IPS-NIHi7 (cell line): Measurements from ENCODE around the gene PRKAG2.
"Not testable (repeated sequence)": the region's sequence is repeated elsewhere in the genome, so short reads cannot be mapped to it uniquely, and the experiment has no call there.

Source experiments
- DNase-seq: peaks from one replicate; pipeline ENCODE4 v3.0.0; 2012; ENCODE audit warnings: mixed read lengths; ENCODE audit errors: extremely low spot score

The PRKAG2 gene

GRCh38 chr7:151785681-151785965 lies 91.3 kb downstream of the PRKAG2 start:
- no peak for DNase-seq

DNA sequence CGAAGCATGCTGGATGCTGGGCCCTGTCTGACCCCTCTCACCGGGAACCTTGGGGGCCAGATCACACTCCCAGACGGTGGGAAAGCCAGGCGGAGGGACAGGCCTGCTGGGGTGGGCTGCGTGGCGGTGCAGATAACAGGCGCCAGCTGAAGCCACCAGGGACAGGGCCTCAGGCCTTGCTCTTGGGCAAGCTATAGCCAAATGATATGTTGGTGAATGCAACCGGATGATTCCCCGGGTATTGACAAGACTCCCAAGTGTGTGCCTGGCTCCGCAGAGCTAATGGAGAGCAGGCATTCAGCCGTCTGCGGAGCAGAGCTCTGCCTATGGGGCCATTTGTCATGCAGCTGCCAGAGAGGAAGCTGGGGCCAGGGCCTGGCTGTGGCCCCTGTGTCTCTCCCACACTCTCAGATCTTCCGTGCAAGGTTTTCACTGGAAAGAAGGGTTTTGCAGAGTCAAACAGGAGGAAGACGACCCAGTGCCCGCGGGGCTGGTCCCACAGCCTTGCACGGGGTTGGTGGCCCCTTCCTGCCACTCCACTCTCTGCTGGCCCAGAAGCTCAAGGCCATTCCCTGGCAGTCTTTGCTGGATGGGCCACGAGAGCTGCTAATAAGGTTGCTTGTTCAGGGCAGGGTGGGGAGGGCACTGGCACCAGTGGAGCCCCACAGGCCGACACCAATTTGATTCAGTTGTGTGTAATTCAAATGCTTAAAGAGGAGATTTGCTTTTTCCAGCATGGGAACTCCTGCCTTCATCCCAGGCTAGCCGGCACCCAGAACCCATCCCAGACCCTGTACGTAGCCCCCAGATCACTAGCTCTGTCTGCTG lies 91.8 kb downstream of the PRKAG2 start:
- DNase-seq: no peak

DNA sequence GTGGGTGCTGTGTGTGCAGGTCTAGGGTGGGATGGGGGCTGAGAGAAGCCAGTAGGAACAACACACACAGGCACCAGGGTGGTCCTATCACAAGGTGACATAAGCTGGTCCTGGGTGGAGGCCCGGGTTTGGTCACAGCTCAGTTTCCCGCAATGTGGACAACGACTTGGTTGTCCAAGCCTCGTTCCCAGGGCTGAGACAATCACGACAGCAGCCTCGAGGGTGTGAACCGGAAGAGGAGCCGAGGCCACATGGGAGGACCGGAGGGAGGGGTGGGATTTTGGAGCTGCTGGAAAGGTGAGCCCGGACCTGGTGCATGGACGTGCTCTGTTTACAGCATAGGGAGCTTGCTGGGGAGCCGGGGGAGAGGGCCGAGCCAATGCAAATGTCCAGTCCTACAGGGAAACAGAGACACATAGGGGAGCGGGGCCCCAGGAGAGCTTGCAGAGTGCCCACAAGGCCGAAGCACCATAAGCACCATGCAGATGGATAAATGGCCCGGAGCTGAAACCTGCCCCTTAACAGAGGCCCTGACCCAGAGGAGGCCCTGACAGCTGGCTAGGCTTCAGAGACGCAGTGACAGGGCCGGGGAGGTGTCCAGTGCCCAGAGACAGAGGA lies 92.8 kb downstream of the PRKAG2 start:
- DNase-seq: no peak

DNA sequence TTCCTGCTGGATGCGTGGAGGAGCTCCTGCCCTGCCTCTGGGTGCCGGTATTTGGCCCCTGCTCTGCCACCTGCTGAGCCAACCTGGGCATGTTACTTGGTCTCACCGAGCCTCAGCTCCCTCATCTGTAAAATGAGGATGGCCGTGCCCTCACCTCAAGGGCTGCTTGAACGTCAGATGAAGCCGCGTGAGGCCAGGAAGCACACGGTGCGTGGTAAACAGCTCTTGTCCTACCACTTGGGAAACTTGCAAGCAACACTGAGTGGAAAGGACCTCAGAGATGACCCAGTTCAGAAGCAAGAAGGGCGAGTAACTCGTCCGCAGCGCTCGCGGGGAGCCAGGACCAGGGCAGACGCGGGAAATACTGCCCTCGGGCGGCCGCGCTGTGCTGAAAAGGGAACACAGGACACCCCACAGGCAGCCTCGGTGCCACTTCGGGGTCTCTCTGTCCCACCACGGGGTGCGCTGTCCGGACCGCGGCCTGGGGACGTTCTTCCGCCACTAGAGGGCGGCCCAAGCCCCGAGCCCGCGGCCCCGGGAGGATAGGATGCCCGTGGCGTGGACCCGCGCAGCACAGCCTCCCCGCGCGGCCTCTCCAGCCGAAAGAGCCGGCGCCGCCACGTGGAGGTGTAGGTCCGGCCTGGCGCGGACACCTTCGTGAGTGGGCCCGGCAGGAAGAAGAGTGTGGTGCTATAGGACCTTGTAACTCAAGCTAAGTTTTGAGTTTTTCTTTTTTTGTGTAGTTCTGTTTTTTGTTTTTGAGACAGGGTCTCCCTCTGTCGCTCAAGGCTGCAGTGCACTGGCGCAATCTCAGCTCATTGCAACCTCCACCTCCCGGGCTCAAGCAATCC lies 94.1 kb downstream of the PRKAG2 start:
- peak; percentile 93 for DNase-seq

DNA sequence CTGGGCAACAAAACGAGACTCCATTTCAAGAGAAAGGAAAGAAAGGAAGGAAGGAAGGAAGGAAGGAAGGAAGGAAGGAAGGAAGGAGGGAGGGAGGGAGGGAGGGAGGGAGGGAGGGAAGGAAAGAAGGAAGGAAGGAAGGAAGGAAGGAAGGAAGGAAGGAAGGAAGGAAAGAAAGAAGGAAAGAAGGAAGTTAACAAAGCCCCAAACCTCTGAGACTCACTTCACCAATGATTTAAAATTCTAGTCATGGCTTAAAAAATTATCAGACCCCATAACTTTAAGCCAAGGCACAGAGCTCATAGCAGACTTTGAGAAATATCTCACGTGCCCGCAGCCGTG lies 94.7 kb downstream of the PRKAG2 start:
- not testable (repeated sequence) for DNase-seq

- DNase-seq: no peak
Measured at GRCh38 chr7:151781161-151781845, 95.6 kb downstream of the PRKAG2 start.

DNA sequence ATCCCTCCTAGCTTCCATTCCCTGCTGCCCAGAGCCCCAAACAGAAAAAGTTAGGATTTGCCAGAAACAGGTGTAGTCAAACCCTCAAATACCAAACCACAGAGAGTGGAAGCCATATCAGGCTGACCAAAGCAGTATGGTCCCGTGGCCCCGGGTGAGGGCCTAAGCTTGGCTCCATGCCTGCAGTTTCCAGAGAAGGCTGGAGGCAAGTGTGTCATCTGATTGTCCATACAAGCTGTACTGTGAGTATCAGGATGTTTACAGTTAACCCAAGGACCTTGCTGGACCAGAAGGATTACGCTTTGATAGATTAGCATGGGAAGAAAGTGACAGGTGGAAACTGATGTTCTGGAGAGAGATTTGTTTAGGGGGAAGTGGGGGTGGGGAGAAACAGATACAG lies 96.3 kb downstream of the PRKAG2 start:
- no peak for DNase-seq

GRCh38 chr7:151779678-151780077 lies 97.2 kb downstream of the PRKAG2 start:
- no peak for DNase-seq

- DNase-seq: no peak
Measured at GRCh38 chr7:151779255-151779654, 97.7 kb downstream of the PRKAG2 start.

DNA sequence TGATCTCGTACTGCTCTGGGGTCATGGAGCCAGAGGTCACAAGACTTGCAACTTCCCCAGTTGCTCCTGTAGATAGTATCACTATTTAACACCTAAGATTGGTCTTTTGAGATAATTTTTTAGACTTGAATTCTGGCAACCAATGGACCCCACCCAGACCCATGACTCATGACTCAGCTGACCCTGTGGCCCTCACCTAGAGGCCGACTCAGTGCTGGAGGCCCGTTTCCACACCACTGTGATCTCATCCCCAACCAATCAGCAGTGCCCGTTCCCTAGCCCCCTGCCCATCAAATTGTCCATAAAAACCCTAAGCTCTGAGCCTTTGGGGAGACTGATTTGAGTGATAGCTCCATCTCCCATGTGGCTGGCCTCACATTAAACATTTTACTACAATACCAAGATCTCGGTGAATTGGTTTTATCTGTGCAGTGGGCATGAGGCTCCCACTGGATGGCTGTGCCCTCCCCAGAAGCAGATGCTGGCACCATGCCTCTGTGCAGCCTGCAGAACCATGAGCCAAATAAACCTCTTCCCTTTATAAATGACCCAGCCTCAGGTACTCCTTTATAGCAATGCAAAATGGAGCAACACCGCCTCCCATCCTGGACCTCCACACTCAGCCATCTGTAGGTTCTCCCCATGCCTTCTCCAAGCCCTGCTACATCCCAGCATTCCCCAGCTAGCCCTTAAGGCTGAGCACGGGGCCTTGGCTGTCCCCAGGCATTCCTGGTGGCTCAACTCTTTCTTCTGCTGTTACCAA lies 98.8 kb downstream of the PRKAG2 start:
- DNase-seq: no peak

- DNase-seq: no peak
Measured at GRCh38 chr7:151777495-151777880, 99.4 kb downstream of the PRKAG2 start.

DNA sequence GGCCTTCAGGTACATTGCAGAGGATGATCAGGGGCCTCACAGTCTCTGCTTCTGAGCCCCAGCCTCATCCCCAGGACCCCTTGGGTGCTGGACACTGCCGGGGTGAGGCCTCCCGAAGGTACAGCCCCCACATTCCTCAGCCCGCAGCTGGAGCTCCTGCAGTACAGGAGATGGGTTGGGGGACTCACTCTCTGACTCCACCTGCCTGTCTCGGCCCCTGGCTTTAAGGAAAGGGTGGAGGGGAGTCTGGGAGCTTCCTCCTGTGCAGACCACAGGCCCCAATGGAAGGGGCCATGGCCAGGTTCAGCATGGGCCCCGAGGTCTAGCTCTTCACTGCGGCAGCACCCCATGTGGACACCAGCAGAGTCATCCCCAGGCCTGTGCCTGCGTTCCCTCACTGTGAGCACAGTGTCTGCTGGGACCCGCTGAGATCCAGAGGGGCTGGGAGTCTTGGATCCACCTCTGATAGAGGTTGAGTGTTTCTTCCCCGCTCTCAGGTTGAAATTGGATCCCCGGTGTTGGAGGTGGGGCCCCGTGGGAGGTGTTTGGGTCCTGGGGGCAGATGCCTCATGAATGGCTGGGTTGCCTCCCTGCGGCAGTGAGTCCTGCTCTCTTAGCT lies 99.9 kb downstream of the PRKAG2 start:
- no peak for DNase-seq

- no peak for DNase-seq
Measured at GRCh38 chr7:151776446-151776845, 100.5 kb downstream of the PRKAG2 start.

DNA sequence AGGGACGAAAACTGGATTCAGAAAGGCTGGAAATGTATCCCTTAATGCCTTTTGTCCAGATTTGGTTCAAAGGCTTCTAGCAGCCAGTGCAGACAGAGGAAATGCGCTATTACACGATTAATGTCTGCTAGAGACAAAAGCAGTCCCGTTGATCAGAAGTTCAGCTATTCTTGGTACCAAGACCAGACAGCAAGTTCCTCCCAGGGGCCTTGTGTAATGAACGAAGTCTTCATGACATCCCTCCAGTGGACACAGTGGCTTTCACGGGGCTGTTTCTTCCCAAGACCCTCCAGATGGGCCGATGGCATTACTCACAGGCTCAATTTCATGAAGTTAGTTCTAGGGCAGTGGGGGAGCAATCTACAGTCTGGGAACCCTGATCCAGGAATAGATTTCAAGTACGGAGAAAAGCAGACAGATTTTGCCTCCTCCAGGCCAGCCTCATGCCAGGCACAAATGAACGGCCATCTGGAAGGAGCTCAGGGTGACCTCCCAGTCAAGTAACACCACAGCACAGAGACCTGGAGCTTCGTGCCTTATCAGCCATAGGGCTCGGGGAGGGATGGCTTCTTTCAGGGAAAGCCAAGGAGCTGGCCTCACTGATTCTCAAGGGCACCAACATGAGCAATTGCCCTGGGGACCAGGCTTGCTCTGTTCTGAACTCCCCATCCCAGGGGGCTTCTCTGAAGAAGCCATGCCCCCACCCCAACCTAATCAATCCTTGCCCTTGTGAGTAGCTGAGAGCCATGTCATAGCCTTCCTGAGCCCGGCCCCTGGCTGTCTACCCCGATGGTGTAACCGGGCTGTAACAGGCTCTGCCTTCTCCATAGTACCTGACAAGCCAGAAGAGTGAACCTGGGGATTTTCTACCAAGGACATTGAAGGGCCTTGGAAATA lies 101.1 kb downstream of the PRKAG2 start:
- no peak for DNase-seq

DNA sequence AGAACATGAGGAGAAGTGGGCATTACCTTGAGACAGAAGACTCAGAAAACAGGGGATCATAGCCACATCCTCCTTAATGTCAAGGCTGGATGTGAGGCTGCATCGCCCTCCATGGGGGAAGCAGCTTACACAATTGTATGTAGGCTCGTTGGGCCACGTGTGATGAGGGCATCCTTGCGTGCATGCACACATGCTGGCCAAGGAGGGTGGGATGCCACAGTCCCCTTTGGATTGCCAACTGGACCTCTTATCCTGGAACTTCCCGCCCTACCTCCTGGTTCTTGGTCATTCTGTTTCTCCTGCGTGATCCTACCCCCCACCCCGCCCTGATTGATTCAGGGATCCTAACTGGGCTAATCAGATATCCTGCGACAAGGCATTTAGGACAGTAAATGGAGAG lies 102.0 kb downstream of the PRKAG2 start:
- no peak for DNase-seq

DNA sequence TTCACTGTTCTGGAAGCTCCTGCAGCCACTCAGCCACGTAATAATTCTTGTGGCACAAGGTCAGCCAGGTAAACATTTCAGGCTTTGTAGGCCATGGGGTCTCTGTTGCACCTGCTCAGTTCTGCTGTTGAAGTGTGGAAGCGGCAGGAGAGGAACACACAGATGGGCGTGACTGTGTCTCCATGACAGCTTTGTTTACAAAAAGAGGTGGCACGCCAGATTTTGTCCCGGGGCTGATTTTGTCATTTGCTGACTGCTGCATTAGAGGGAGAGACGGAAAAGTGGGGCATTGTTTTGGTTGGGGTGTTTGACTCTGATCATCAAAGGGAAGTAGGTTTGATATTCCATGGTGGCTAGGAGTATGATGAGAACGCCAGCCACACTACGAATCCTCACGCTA lies 103.1 kb downstream of the PRKAG2 start:
- DNase-seq: no peak

GRCh38 chr7:151770232-151770631 lies 106.7 kb downstream of the PRKAG2 start:
- no peak for DNase-seq

DNA sequence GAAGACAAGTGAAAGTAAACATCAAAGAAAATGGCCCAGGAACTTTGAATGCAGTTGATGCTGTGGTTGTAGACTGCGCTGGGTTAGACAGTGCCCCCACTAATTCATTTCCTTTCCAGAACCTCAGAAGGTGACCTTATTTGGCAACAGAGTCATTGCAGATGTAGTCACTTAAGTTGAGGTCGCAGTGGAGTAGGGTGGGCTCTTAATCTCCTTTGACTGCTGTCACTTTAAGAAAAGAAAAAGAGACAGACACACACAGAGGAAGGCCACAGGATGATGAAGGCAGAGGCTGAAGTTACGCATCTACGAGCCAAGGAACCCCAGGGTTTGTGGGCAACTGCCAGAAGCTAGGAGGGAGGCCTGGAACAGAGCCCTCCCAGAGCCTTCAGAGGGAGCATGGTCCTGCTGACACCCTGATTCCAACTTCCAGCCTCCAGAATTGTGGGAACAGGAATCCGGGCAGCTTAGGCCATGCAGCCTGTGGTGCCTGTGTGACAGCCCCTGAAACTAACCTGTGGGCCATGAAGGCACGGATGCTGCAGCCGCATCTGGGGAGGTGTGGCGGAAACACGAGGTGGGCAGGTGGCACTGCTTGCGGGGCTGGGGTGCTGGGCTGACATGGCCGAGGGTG lies 107.6 kb downstream of the PRKAG2 start:
- no peak for DNase-seq

- no peak for DNase-seq
Measured at GRCh38 chr7:151768805-151769187, 108.1 kb downstream of the PRKAG2 start.

DNA sequence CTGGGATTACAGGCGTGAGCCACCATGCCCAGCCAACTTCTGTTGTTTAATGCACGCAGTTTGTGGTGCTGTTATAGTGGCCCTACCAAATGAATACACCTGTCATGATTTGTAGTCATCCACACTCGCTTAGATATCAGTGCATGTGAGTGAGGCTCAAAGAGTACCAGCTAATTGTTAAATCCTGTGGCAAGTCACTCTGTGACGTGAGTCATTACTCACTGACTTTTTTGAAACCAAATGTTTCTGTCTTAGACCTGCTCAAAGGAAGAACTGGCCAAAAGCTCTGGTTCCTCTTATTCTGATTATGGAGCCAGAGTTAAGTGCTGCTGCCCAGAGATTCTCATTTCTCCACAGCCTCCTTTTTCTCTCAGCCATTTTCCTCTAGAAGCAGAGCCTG lies 109.4 kb downstream of the PRKAG2 start:
- DNase-seq: no peak
